DOHH2 (cell line): ENCODE results near the gene MED13L.

ENCODE experiments used
- H3F3A ChIP-seq: fragments of 200-600 bp; sonication (generic), shearing (Covaris generic); 2 replicates; pipeline ENCODE4 v1.6.0; 2016; ENCODE audit warnings: antibody characterized with exemption, mild to moderate bottlenecking; ENCODE audit not compliant: control insufficient read depth, insufficient read depth
- H3K27ac ChIP-seq: fragments of 200-600 bp; sonication (generic); 2 replicates; pipeline ENCODE4 v1.5.1; 2014; ENCODE audit warnings: low read depth, mild to moderate bottlenecking, low read length, moderate library complexity
- H3K27me3 ChIP-seq: fragments of 200-600 bp; sonication (generic); 2 replicates; pipeline ENCODE4 v1.6.1; 2014; ENCODE audit warnings: mild to moderate bottlenecking, low read length, mixed read lengths; ENCODE audit not compliant: control insufficient read depth
- H3K36me3 ChIP-seq: fragments of 200-600 bp; sonication (generic); 2 replicates; pipeline ENCODE4 v1.6.1; 2014; ENCODE audit warnings: mild to moderate bottlenecking, low read length, moderate library complexity, mixed read lengths; ENCODE audit not compliant: control insufficient read depth
- H3K4me1 ChIP-seq: fragments of 200-600 bp; sonication (generic); 2 replicates; pipeline ENCODE4 v1.6.1; 2014; ENCODE audit warnings: mild to moderate bottlenecking, low read length, mixed read lengths; ENCODE audit not compliant: control insufficient read depth
- H3K4me2 ChIP-seq: fragments of 200-600 bp; sonication (generic); 2 replicates; pipeline ENCODE4 v1.6.0; 2014; ENCODE audit warnings: mild to moderate bottlenecking, low read length, moderate library complexity
- H3K4me3 ChIP-seq: fragments of 200-600 bp; sonication (generic); 2 replicates; pipeline ENCODE4 v1.5.1; 2014; ENCODE audit warnings: mild to moderate bottlenecking, low read length, mixed read lengths
- H3K79me2 ChIP-seq: fragments of 200-600 bp; sonication (generic); 2 replicates; pipeline ENCODE4 v1.6.1; 2014; ENCODE audit warnings: mild to moderate bottlenecking, low read length, mixed read lengths; ENCODE audit not compliant: control insufficient read depth
- H3K9me2 ChIP-seq: fragments of 200-600 bp; sonication (generic); replicated peaks from 2 replicates; pipeline ENCODE4 v1.6.1; 2014; ENCODE audit warnings: mild to moderate bottlenecking, low read length, mixed read lengths; ENCODE audit not compliant: control insufficient read depth
- H3K9me3 ChIP-seq: fragments of 200-600 bp; sonication (generic); 2 replicates; pipeline ENCODE4 v1.6.1; 2014; ENCODE audit warnings: antibody characterized with exemption, low read length, mixed read lengths; ENCODE audit not compliant: control insufficient read depth, insufficient read depth
- H4K20me1 ChIP-seq: fragments of 200-600 bp; sonication (generic); 2 replicates; pipeline ENCODE4 v1.6.0; 2014; ENCODE audit warnings: low read depth, mild to moderate bottlenecking, antibody characterized with exemption, low read length, moderate library complexity; ENCODE audit not compliant: control insufficient read depth, insufficient read depth
- CTCF ChIP-seq: fragments of 200-600 bp; sonication (generic); IDR thresholded peaks from one replicate; pipeline ENCODE4 v1.5.1; 2014; ENCODE audit warnings: antibody characterized with exemption, mild to moderate bottlenecking, low read depth, low read length; ENCODE audit not compliant: poor library complexity, severe bottlenecking
- EZH2phosphoT487 ChIP-seq: fragments of 200-600 bp; sonication (generic); IDR thresholded peaks from 2 replicates; pipeline ENCODE4 v1.6.1; 2017; ENCODE audit warnings: borderline replicate concordance, mild to moderate bottlenecking, antibody characterized with exemption, low read length, moderate library complexity, mixed read lengths

Gene MED13L

GRCh38 chr12:116294454-116295165, 17.1 kb upstream of the MED13L start:
- Histone ChIP-seq H4K20me1 (no peaks in the 10 kb centered on the region), H3K9me2 (no peaks in the 10 kb centered on the region), H3K4me3 (no peak overlapping the region), H3K27me3 (peaks cover 12% of the 10 kb centered on the region; the same call in 1 of the 2 replicates), H3K27ac (no peak overlapping the region), H3K79me2 (no peaks in the 10 kb centered on the region), H3F3A (no peaks in the 10 kb centered on the region), H3K4me1 (no peaks in the 10 kb centered on the region), H3K9me3 (no peaks in the 10 kb centered on the region), H3K4me2 (no peak overlapping the region), H3K36me3 (no peaks in the 10 kb centered on the region)
- no peak for TF ChIP-seq EZH2phosphoT487
- no peak for TF ChIP-seq CTCF

GRCh38 chr12:116293687-116294453, 16.4 kb upstream of the MED13L start:
- H3K4me2 ChIP-seq, result no peak overlapping the region

GRCh38 chr12:116291218-116291617, 13.7 kb upstream of the MED13L start:
- Histone ChIP-seq H3K36me3 (no peaks in the 10 kb centered on the region), H4K20me1 (no peaks in the 10 kb centered on the region), H3K4me1 (no peaks in the 10 kb centered on the region), H3K79me2 (no peaks in the 10 kb centered on the region), H3K4me2 (no peak overlapping the region), H3F3A (no peaks in the 10 kb centered on the region), H3K4me3 (no peak overlapping the region), H3K27me3 (peaks cover 6% of the 10 kb centered on the region; the same call in 1 of the 2 replicates), H3K9me3 (no peaks in the 10 kb centered on the region), H3K27ac (no peak overlapping the region), H3K9me2 (no peaks in the 10 kb centered on the region)
- TF ChIP-seq EZH2phosphoT487 (no peak), CTCF (no peak)

More at GRCh38 chr12:116293687-116294453, 16.4 kb upstream of the MED13L start:
- no peaks in the 10 kb centered on the region for H3K9me2 ChIP-seq
- no peaks in the 10 kb centered on the region for H3K36me3 ChIP-seq
- H3K9me3 ChIP-seq, result no peaks in the 10 kb centered on the region
- H3K79me2 ChIP-seq, result no peaks in the 10 kb centered on the region
- no peaks in the 10 kb centered on the region for H3F3A ChIP-seq
- no peak overlapping the region for H3K27ac ChIP-seq
- no peaks in the 10 kb centered on the region for H3K4me1 ChIP-seq
- no peak overlapping the region for H3K4me3 ChIP-seq
- H3K27me3 ChIP-seq, result peaks cover 6% of the 10 kb centered on the region; the same call in 1 of the 2 replicates
- no peaks in the 10 kb centered on the region for H4K20me1 ChIP-seq
- no peak for TF ChIP-seq EZH2phosphoT487
- no peak for TF ChIP-seq CTCF
